Keratinocyte (primary cell): Measurements from ENCODE around the gene ZNF474.

Experiments
- CTCF ChIP-seq, 3 experiments: IDR thresholded peaks in 1 of 3; conservative IDR thresholded peaks in 1 of 3; optimal IDR thresholded peaks in 1 of 3; 2 replicates in 2 of 3; 3 replicates in 1 of 3; pipeline versions ENCODE3 to v1.5.1; 2011; ENCODE audit warnings: low read length in 3 of 3, mild to moderate bottlenecking in 3 of 3, moderate library complexity in 2 of 3, control low read depth in 1 of 3, inconsistent platforms in 1 of 3; ENCODE audit not compliant: insufficient read depth in 2 of 3; ENCODE audit errors: extremely low read depth in 1 of 3
- EZH2 ChIP-seq: IDR thresholded peaks from one replicate; pipeline ENCODE4 v1.6.1; 2012; ENCODE audit warnings: inconsistent platforms, mild to moderate bottlenecking, low read length, moderate library complexity

- no peak for TF ChIP-seq CTCF (optimal IDR thresholded peaks at IDR 0.05 in 1 of 3, IDR thresholded peaks at IDR 0.05 in 1 of 3, conservative IDR thresholded peaks at IDR 0.05 in 1 of 3; ENCODE audit: extremely low read depth in 1 of 3, insufficient read depth in 2 of 3, low read length in 3 of 3)
- TF ChIP-seq EZH2: no peak
Observed at GRCh38 chr5:122081541-122081940, 47.8 kb upstream of the ZNF474 start.
